ENCODE measurements around the gene OPN3.

DNA sequence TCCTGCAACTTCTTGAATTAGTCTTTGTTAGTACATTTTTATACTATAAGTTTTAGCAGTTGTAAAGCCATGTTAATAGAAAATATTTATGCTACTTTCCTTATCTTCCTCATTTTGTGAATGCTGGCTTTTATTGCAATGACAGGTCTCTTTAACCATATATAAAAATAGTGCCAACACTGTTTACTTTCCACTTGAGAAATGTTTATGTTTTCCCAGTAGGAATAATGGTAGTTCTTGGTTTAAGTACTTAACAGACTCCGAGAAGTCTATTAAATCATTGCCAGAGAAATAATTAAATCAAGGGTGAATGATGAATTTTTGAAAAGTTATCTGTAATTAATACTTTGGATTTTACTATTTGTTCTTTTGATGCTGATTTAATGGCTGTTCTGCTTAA, 9.7 kb downstream of the OPN3 start:
- TF ChIP-seq POLR2AphosphoS5 (IDR thresholded peaks at IDR 0.05): no peak
- TF ChIP-seq, protein P1, sequence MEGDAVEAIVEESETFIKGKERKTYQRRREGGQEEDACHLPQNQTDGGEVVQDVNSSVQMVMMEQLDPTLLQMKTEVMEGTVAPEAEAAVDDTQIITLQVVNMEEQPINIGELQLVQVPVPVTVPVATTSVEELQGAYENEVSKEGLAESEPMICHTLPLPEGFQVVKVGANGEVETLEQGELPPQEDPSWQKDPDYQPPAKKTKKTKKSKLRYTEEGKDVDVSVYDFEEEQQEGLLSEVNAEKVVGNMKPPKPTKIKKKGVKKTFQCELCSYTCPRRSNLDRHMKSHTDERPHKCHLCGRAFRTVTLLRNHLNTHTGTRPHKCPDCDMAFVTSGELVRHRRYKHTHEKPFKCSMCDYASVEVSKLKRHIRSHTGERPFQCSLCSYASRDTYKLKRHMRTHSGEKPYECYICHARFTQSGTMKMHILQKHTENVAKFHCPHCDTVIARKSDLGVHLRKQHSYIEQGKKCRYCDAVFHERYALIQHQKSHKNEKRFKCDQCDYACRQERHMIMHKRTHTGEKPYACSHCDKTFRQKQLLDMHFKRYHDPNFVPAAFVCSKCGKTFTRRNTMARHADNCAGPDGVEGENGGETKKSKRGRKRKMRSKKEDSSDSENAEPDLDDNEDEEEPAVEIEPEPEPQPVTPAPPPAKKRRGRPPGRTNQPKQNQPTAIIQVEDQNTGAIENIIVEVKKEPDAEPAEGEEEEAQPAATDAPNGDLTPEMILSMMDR (IDR thresholded peaks at IDR 0.05): no peak
- no peak for TF ChIP-seq POLR2A (IDR thresholded peaks at IDR 0.05; ENCODE audit: low read depth)
